ENCODE data around the gene UTP25. TPM values are rescaled to one million over a fixed set of nuclear protein-coding genes. Genes with fewer than 3 reads are reported as not detected.

The UTP25 gene
- total RNA-seq, 1 experiment from 2014 or later = 12.7 TPM

DNA sequence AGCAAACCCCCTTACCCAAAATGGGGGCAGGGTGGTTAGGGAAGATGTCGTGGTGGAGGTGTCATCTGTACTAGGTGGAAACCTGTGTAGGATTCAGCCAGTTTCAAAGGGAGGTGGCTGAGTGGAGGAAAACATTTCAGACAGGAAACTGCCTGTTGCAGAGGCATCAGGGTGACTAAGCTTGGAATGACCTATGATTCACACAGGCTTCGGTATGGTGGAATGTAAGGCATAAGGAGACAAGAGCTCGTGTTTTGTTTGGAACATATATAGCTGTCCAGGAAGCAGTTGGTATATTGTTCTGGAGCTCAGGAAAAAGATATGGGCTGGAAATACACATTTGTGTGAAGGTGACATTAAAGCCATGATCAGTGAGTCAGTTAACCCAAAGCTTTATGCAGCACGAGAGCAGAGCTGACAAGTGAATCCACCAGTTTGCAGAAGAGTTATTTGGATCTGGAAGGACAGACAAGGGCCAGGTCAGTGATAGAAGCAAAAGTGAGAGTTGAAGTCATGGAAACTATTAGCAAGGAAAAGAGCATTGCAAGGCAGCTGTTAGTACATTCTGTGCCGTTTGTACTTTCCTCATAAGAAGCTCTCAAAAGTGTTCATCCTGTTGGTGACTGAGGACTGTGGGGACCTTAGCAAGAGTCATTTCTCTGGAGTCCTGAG, 12.2 kb downstream of the UTP25 start:
- ATAC-seq = peak; percentile 91
- H3K9me2 ChIP-seq (ENCODE audit: insufficient read depth) = no peaks in the 10 kb centered on the region
- CTCF ChIA-PET = interaction anchor here (0.6 to 2.0 kb wide), 3 partner anchors 15 to 20 kb away, joined by 3 to 7 read pairs (median 3); no protein-coding TSS in a partner anchor
- POLR2A ChIA-PET = interaction anchor here (1.5 kb wide), 1 partner anchor 12 kb away, joined by 10 read pairs; the partner anchor contains the start of gene UTP25
- peak overlapping the region; percentile 68 for H3K4me2 ChIP-seq (ENCODE audit: low read length)
- H2AFZ ChIP-seq (ENCODE audit: low read depth, low read length, poor library complexity, severe bottlenecking) = no peak overlapping the region
- peak overlapping the region; percentile 20; the same call in 1 of the 2 replicates for H3K27ac ChIP-seq (ENCODE audit: low read depth, low read length)
- peaks cover 45 to 69% of the 10 kb centered on the region in 2 experiments for H3K36me3 ChIP-seq (ENCODE audit: control insufficient read depth in 1 of 2, insufficient read depth in 2 of 2, low read length in 2 of 2)
- peaks cover 10% of the 10 kb centered on the region; the same call in 1 of the 2 replicates for H3K79me2 ChIP-seq (ENCODE audit: insufficient read depth, low read length)
- H3K4me1 ChIP-seq (ENCODE audit: control insufficient read depth in 1 of 2, insufficient read depth in 2 of 2, low read length in 2 of 2) = peaks cover 5 to 37% of the 10 kb centered on the region in 2 experiments; a peak in 3 of 4 replicates
- no peaks in the 10 kb centered on the region for H4K20me1 ChIP-seq (ENCODE audit: insufficient read depth)
- no TSS peak for BruUV-seq (replicated peaks)
- H3K27me3 ChIP-seq (ENCODE audit: insufficient read depth, low read length) = no peaks in the 10 kb centered on the region
- intact Hi-C loops (cut with micrococcal nuclease) = no loop called here
- H3K9ac ChIP-seq (ENCODE audit: low read length) = peak overlapping the region; percentile 42
- TF ChIP-seq SP1 (IDR thresholded peaks at IDR 0.05; ENCODE audit: low read depth) (peak; percentile 86), YY1 (IDR thresholded peaks at IDR 0.05; ENCODE audit: extremely low read depth, insufficient replicate concordance, low read depth, low read length) (peak; percentile 20), CEBPB (IDR thresholded peaks at IDR 0.05; ENCODE audit: low read depth) (peak; percentile 66), POLR2AphosphoS5 (IDR thresholded peaks at IDR 0.05; ENCODE audit: low read depth, low read length) (peak; percentile 39; the same call in 1 of the 2 replicates), SRF (IDR thresholded peaks at IDR 0.05; ENCODE audit: low read depth) (no peak), ELF1 (IDR thresholded peaks at IDR 0.05; ENCODE audit: borderline replicate concordance, low read depth) (no peak), JUND (IDR thresholded peaks at IDR 0.05) (peak; percentile 88), FOSL1 (IDR thresholded peaks at IDR 0.05; ENCODE audit: low read depth) (peak; percentile 93), CBX3 (IDR thresholded peaks at IDR 0.05; ENCODE audit: low read depth) (peak; percentile 79), SIN3A (IDR thresholded peaks at IDR 0.05; ENCODE audit: low read depth) (peak; percentile 39; the same call in 1 of the 2 replicates), POLR2A (IDR thresholded peaks at IDR 0.05; ENCODE audit: borderline replicate concordance, extremely low read depth, insufficient read depth, insufficient read length) (no peak)
- TF ChIP-seq, protein P1, sequence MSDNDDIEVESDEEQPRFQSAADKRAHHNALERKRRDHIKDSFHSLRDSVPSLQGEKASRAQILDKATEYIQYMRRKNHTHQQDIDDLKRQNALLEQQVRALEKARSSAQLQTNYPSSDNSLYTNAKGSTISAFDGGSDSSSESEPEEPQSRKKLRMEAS (IDR thresholded peaks at IDR 0.05) = peak; percentile 56; the same call in 1 of the 2 replicates
- RAD21 ChIA-PET (ENCODE audit: low non-redundant PET in 1 of 2, low total read pairs in 2 of 2, uncharacterized antibody in 2 of 2, unreplicated experiment in 2 of 2) = no interaction called here
- peak overlapping the region in 1 of 2 experiments; percentile 32; a peak in 2 of 4 replicates for H3K4me3 ChIP-seq (replicated peaks in 1 of 2; ENCODE audit: low read depth in 1 of 2, low read length in 2 of 2)
- DNase-seq (ENCODE audit: low read depth, low spot score) = peak; percentile 65
- no peaks in the 10 kb centered on the region for H3K9me3 ChIP-seq (ENCODE audit: control insufficient read depth in 1 of 2, insufficient read depth in 1 of 2, low read depth in 1 of 2, low read length in 2 of 2)
